Body of pancreas (tissue), 4 donors: ENCODE data around the gene LRRN4. TPM values are rescaled to one million over a fixed set of nuclear protein-coding genes. Genes with fewer than 3 reads are reported as not detected.

Experiments used
- ATAC-seq: fragments of 150-250 bp; one replicate; pipeline ENCODE4 v1.9.1; 2016
- DNase-seq, 4 donors: peaks; one replicate each; pipeline ENCODE4 v3.0.0-alpha.2; 2019
- H3K27ac ChIP-seq, 4 donors: fragments of 200-600 bp; sonication (generic); 1 replicate in 3 of 4; 2 replicates in 1 of 4; pipeline versions ENCODE4 v1.5.1 to v1.6.1; 2016 to 2019; ENCODE audit warnings: mild to moderate bottlenecking in 1 of 4, mixed read lengths in 1 of 4, moderate library complexity in 1 of 4
- H3K27me3 ChIP-seq, 2 donors: fragments of 200-600 bp; sonication (generic); one replicate each; pipeline ENCODE4 v1.6.0; 2016; ENCODE audit warnings: mild to moderate bottlenecking in 1 of 2
- H3K36me3 ChIP-seq, 2 donors: fragments of 200-600 bp; sonication (generic); replicated peaks in 1 of 2; 2 replicates each; pipeline ENCODE4 v1.5.1; 2016; ENCODE audit warnings: low read depth in 2 of 2; ENCODE audit not compliant: insufficient read depth in 1 of 2
- H3K4me1 ChIP-seq: fragments of 200-600 bp; sonication (generic); one replicate; pipeline ENCODE4 v1.6.0; 2016
- H3K4me3 ChIP-seq, 2 donors: fragments of 200-600 bp; sonication (generic); 1 replicate in 1 of 2; 2 replicates in 1 of 2; pipeline ENCODE4 v1.5.1; 2016 to 2019
- H3K9me3 ChIP-seq, 3 donors: fragments of 200-600 bp; sonication (generic); 1 replicate in 2 of 3; 2 replicates in 1 of 3; pipeline ENCODE4 v1.5.1; 2016
- CTCF ChIP-seq, 7 experiments: fragments of 450-650 bp in 4 of 7; fragments of 200-600 bp in 3 of 7; sonication (generic) in 3 of 7; IDR thresholded peaks; one replicate each; pipeline ENCODE4 v1.5.1; 2016 to 2019; ENCODE audit warnings: antibody characterized with exemption in 7 of 7
- POLR2A ChIP-seq, 3 donors: fragments of 450-650 bp; IDR thresholded peaks; one replicate each; pipeline ENCODE4 v1.6.1; 2016; ENCODE audit warnings: antibody characterized with exemption in 3 of 3, mild to moderate bottlenecking in 2 of 3
- WGBS, 2 donors: methylation state at CpG; one replicate each; pipeline ENCODE4 v1.1.5; 2017; 5-methylcytosine and 5-hydroxymethylcytosine counted together
- intact Hi-C: fragments of 100-400 bp; cut with DNase I; formaldehyde crosslinking; loops from one replicate; pipeline ENCODE4 v1.15.1; 2023
- total RNA-seq, 2 donors: library from RNA; depleted of rRNA; stranded (reverse); fragments of >200 nt; gene quantifications; one replicate each; pipeline ENCODE4 v1.1.0, GENCODE V29; 2016

The LRRN4 gene
- total RNA-seq, 2 donors from 2014 or later: 10.9 to 11.2 TPM

GRCh38 chr20:6014017-6014416 lies 39.8 kb downstream of the LRRN4 start:
- ATAC-seq (no peak), DNase-seq (no peak)
- no peaks in the 10 kb centered on the region for H3K9me3 ChIP-seq
- no peaks in the 10 kb centered on the region for H3K27me3 ChIP-seq
- WGBS, 2 donors: 78 to 85% methylated on average over 3 of the region's 3 CpGs
- intact Hi-C loops: no loop called here
- no peak for TF ChIP-seq POLR2A (IDR thresholded peaks at IDR 0.05)
- TF ChIP-seq CTCF (IDR thresholded peaks at IDR 0.05): no peak
- H3K4me3 ChIP-seq: no peak overlapping the region
- H3K36me3 ChIP-seq: peaks cover 0 to 15% of the 10 kb centered on the region in 2 donors
- H3K4me1 ChIP-seq: peaks cover under 1% of the 10 kb centered on the region
- no peak overlapping the region for H3K27ac ChIP-seq

- Histone ChIP-seq H3K27me3 (no peaks in the 10 kb centered on the region), H3K9me3 (no peaks in the 10 kb centered on the region), H3K4me3 (no peak overlapping the region), H3K27ac (no peak overlapping the region), H3K4me1 (peaks cover 16% of the 10 kb centered on the region), H3K36me3 (peaks cover 0 to 15% of the 10 kb centered on the region in 2 donors)
- DNase-seq: no peak
- intact Hi-C loops: no loop called here
- ATAC-seq: no peak
- WGBS, 2 donors: 93 to 95% methylated on average over 5 of the region's 5 CpGs
- TF ChIP-seq POLR2A (IDR thresholded peaks at IDR 0.05): no peak
- TF ChIP-seq CTCF (IDR thresholded peaks at IDR 0.05): no peak
Measured at GRCh38 chr20:6012179-6012578, 41.7 kb downstream of the LRRN4 start.

GRCh38 chr20:6008254-6008653 lies 45.6 kb downstream of the LRRN4 start:
- DNase-seq (peak; percentile 46 to 74 (median 60)), ATAC-seq (no peak)
- H3K27me3 ChIP-seq: no peaks in the 10 kb centered on the region
- TF ChIP-seq POLR2A (IDR thresholded peaks at IDR 0.05) (no peak), CTCF (IDR thresholded peaks at IDR 0.05) (no peak)
- WGBS, 2 donors: 17% methylated on average over 5 of the region's 5 CpGs
- peak overlapping the region in 3 of 4 donors; percentile 88 to 92 (median 91) for H3K27ac ChIP-seq
- intact Hi-C loops: no loop called here
- H3K4me1 ChIP-seq: peaks cover 21% of the 10 kb centered on the region
- no peaks in the 10 kb centered on the region for H3K9me3 ChIP-seq
- H3K4me3 ChIP-seq: no peak overlapping the region
- peaks cover 0 to 13% of the 10 kb centered on the region in 2 donors for H3K36me3 ChIP-seq

- TF ChIP-seq CTCF (IDR thresholded peaks at IDR 0.05) (no peak), POLR2A (IDR thresholded peaks at IDR 0.05) (peak in 2 of 3 donors; percentile 44 to 49)
- peaks cover 21% of the 10 kb centered on the region for H3K4me1 ChIP-seq
- intact Hi-C loops: no loop called here
- H3K27ac ChIP-seq: peak overlapping the region in 3 of 4 donors; percentile 88 to 92 (median 91)
- H3K4me3 ChIP-seq: no peak overlapping the region
- 15 to 19% methylated on average over 3 of the region's 3 CpGs for WGBS, 2 donors
- no peaks in the 10 kb centered on the region for H3K9me3 ChIP-seq
- no peaks in the 10 kb centered on the region for H3K27me3 ChIP-seq
- peak in 2 of 4 donors; percentile 8 to 18 for DNase-seq
- peak; percentile 19 for ATAC-seq
- H3K36me3 ChIP-seq: peaks cover 0 to 10% of the 10 kb centered on the region in 2 donors
Measured at GRCh38 chr20:6007529-6008103, 46.2 kb downstream of the LRRN4 start.

GRCh38 chr20:6007094-6007528 lies 46.7 kb downstream of the LRRN4 start:
- WGBS, 2 donors: 3 to 4% methylated on average over 4 of the region's 4 CpGs
- no peaks in the 10 kb centered on the region for H3K27me3 ChIP-seq
- H3K27ac ChIP-seq: peak overlapping the region in 3 of 4 donors; percentile 88 to 92 (median 91)
- intact Hi-C loops: no loop called here
- peak overlapping the region in 1 of 2 donors; percentile 92 for H3K4me3 ChIP-seq
- TF ChIP-seq POLR2A (IDR thresholded peaks at IDR 0.05) (no peak), CTCF (IDR thresholded peaks at IDR 0.05) (no peak)
- peaks cover 0 to 10% of the 10 kb centered on the region in 2 donors for H3K36me3 ChIP-seq
- no peak for DNase-seq
- no peaks in the 10 kb centered on the region for H3K9me3 ChIP-seq
- ATAC-seq: no peak
- peaks cover 21% of the 10 kb centered on the region for H3K4me1 ChIP-seq
